Measurements from ENCODE around the gene TTC27. TPM values are rescaled to one million over a fixed set of nuclear protein-coding genes. Genes with fewer than 3 reads are reported as not detected.

The TTC27 gene
- total RNA-seq, 1 experiment from 2014 or later = 13.8 TPM

GRCh38 chr2:32755666-32756065, 127.8 kb downstream of the TTC27 start:
- DNase-seq (ENCODE audit: low read depth) = no peak

DNA sequence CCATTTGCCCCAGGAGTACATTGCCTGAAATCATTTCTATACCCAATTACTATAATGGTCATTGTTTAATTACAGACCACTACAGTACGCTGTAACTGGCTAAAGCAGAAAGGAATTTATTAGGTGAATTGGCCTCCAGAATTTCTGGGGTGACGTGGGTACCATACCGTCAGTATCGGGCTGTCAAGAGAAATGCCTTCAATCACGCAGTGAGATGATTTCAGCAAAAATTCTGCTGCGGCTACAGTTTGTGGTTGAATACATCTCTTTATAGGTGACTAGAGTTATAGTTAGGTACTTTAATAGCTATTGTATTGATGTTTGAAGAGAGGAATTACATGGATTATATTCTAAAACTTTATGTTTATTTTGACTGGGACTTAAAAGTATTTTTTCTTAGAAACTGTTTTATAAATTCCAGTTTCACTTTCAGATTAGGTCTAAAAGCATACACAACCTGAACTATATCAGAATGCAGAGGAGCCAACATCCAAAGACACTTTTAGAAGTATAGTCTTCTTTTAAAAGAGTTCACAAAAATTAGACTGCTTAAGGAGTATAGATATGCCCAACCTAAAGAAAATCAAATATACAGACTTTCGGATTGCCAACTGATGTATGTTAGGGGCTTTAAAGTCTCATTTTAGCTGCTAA, 128.4 kb downstream of the TTC27 start:
- no peak for DNase-seq (ENCODE audit: low read depth)

DNA sequence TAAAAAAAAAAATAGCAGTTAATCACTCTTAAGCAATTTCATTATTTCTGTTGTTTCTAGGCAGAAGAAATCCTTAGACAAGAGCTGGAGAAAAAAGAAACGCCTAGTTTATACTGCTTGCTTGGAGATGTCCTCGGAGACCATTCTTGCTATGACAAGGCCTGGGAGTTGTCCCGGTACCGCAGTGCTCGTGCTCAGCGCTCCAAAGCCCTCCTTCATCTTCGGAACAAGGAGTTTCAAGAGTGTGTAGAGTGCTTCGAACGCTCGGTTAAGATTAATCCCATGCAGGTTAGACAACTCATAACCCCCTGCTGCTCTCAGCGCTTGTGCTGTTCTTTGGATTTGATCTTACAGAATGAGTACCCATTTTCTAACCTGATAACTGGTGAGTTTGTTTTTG, 130.4 kb downstream of the TTC27 start:
- no peak for DNase-seq (ENCODE audit: low read depth)

- DNase-seq (ENCODE audit: low read depth) = no peak
These were observed 132.8 kb downstream of the TTC27 start for GRCh38 chr2:32760628-32761027.

GRCh38 chr2:32768387-32769174, 140.7 kb downstream of the TTC27 start:
- DNase-seq (ENCODE audit: low read depth) = no peak

DNA sequence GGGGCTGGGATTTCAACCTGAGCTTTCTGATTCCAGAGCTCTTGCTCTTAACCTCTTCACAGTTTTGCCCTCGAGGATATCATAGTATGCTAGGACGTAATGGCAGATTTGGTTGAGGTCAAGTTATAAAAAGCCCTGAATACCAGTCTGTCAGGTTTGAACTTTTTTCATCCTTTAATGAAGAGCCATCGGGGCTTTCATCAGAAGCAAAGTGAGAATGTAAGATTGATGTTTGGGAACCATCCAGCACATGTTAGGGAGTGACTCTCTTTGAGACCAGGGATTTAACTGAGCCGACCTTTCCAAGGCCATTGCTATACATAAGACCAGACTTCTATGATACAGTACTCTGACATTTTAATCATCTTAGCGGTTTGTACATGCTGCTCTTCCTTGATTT, 142.5 kb downstream of the TTC27 start:
- DNase-seq (ENCODE audit: low read depth) = no peak

DNA sequence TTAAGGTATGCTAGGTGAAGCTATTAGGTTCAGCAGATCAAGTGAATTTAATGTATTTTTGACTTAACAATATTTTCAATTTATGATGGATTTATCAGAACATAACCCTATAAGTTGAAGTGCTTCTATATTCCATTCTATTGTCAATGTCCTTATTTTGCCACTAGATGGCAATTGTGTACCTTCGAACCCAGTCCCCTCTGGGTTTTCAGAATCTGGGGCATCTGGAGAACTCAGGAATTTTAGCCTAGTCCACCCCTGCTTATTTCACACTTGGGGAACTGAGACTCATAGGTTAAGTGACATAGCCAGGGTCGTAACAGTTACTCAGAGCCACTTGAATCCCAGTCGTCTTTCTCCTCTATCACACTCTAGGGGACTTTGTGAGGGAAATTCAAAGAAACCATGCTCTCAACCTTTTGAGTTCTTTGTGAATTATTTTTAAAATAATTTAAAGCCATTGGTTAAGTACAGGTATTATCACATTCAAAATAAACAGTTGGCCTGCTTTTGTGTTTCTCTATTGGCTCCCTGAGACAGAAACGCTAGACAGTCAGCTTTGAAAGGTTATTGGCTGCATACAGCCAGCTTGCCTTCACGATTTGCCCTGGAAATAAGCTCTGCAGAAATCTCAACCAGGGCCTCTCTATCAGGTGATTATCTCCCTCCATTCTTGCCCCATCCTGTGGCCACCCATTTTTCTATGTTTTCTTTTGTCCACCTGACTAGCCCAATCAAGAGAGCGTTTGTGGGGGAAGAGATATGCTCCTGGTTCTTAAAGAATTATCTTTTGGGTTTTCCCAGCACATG, 145.0 kb downstream of the TTC27 start:
- DNase-seq (ENCODE audit: low read depth) = peak; percentile 44

GRCh38 chr2:32773448-32773808, 145.6 kb downstream of the TTC27 start:
- no peak for DNase-seq (ENCODE audit: low read depth)

DNA sequence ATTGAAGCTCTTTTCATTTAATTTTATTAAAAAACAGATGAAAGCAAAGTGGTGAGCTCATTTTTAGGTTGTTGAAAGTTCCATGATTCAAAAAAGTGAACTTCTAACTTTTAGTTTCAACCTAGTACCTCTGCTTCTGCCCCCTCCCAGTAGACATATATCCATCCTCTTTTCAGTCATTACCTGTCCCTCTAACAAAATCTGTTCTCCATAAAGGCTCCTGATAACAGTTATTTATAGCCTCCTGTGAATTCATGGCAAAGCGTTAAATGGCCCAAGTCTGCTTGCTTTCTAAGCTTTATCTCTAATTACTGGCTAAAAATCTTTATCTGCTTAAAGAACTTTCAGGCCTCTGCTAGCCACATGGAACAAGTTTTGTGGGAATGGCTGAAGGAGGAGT, 148.1 kb downstream of the TTC27 start:
- no peak for DNase-seq (ENCODE audit: low read depth)

DNA sequence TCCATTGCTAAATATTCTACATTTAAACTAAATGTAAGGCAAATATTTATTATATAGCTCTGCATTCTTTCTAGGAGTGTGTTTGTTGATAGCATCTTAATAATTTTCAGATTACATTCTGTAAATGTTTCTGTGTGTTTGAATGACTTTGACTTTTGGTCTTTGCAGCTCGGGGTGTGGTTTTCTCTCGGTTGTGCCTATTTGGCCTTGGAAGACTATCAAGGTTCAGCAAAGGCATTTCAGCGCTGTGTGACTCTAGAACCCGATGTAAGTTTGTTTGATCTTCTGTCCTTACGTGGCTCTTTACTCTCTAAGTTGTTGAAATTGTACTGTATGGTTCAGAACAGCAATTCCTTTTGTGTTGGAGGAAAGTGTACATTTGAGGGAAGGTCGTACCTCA, 149.9 kb downstream of the TTC27 start:
- DNase-seq (ENCODE audit: low read depth) = no peak

DNA sequence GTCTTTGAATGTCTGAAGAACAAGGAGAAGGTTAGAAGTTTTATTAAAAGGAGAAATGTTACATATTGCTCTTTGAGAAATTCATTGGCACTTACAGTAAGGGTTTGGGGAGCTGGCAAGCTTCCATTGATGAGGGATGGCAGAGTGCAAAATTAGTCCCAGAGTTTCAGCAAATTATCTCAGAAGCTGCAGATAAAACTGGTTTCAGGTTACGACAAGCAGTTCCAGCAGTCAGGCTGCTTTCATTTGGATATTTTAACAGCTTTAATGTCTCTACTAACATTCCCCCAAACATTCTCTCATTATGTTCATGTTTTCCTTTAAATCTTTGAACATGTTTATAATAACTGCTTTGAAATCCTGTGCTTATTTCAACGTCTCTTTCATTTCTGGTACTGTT, 153.1 kb downstream of the TTC27 start:
- no peak for DNase-seq (ENCODE audit: low read depth)

- DNase-seq (ENCODE audit: low read depth) = no peak
These were observed 155.6 kb downstream of the TTC27 start for GRCh38 chr2:32783469-32783868.

DNA sequence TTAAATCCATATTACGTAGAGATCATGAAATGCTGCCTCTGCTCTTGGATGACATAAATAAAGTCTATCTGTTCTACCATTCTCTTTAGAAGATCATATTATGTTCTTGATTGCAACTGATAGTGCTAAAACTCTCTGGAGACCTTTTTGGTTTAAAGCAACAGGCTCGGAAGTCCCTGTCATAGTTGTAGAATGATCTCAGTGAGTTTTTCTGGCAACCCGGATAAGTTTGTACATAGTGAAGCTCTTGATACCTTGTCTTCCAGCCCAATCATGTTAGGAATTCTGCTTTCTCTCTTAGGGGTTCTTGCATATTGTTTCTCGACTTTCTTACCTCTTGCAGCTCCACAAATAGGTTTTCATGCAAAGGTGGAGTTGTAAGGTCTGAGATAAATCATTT, 156.1 kb downstream of the TTC27 start:
- DNase-seq (ENCODE audit: low read depth) = no peak

DNA sequence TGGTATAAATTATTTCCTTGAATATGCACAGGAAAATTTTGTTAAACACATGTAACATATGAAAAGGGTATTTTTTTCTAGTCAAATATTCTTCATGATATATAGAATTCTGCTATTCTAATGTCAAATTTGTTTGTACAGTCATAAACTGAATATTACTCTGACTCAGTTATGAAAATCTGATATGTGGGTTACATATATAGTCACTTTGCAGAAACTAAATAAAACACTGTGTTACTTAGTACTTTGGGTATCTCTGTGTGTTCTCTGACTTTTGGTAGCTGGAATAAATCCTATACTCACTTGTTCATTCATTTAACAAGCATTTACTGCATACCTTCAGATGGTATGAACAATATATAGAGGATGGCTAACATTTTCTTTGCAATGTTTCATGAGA, 159.4 kb downstream of the TTC27 start:
- no peak for DNase-seq (ENCODE audit: low read depth)

- no peak for DNase-seq (ENCODE audit: low read depth)
These were observed 160.3 kb downstream of the TTC27 start for GRCh38 chr2:32788114-32788513.

DNA sequence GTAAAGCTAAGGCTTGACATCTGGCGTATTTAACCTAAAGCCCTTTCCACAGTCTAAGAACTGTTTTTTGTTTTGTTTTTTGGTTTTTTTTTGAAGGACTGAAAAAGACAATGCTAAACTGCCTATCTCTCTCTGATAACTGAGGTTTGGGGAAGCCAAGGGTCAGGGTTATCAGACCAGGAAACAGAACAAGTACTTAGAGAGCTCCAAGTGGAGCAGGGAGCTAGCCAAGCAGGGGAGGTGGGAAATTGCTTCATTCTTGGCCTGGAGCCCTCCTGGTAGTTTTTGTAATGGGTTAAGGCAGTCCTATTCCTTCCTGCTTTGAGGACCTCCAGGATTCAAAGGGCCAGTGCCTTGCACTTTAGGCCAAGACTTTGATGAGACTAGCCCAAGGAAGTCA, 164.6 kb downstream of the TTC27 start:
- no peak for DNase-seq (ENCODE audit: low read depth)

DNA sequence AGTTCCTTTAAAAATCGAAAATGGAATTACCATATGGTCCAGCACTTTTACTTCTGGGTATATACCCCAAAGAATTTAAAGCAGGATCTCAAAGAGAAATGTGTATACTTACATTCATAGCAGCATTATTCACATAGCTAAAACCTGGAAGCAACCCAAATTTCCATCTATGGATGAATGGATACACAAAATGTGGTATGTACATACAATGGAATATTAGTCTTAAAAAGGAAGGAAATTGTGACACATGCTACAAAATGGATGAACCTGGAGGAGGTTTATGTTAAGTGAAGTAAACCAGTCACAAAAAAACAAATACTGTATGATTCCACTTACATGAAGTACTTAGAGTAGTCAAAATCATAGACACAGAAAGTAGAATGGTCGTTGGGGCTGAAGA, 171.0 kb downstream of the TTC27 start:
- no peak for DNase-seq (ENCODE audit: low read depth)

GRCh38 chr2:32801741-32802140, 173.9 kb downstream of the TTC27 start:
- no peak for DNase-seq (ENCODE audit: low read depth)

DNA sequence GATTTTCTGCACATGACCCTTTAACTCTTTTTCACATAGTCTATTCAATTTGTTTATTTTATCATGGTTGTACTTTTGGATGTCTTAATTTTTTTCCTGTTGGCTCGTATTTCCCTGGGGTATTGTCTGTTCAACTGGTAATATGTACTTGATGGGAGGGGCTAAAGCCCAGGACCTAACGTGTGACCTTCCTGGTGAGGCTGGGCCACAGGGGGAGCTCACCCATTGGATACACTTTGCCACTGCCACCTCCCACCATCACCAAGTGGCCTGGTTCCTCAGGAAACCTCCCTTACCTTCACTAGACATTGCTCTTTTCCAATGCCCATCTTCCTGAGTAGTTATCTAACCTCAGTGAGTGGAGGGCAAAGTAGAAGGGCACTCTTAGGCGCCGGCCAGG, 175.0 kb downstream of the TTC27 start:
- DNase-seq (ENCODE audit: low read depth) = no peak

GRCh38 chr2:32804205-32804604, 176.4 kb downstream of the TTC27 start:
- no peak for DNase-seq (ENCODE audit: low read depth)

- peak; percentile 55 for DNase-seq (ENCODE audit: low read depth)
These were observed 177.6 kb downstream of the TTC27 start for GRCh38 chr2:32805104-32806095.

GRCh38 chr2:32806857-32807256, 179.0 kb downstream of the TTC27 start:
- DNase-seq (ENCODE audit: low read depth) = no peak
